K562 (cell line): Measurements from ENCODE around the gene DTNBP1. TPM values are rescaled to one million over a fixed set of nuclear protein-coding genes. Genes with fewer than 3 reads are reported as not detected.
A peak's percentile ranks its signal among the peaks of the same experiment; 100 is the strongest.

ENCODE experiments used
- ATAC-seq: fragments of 200-7000 bp; cut with Tn5 transposase; 3 replicates; pipeline ENCODE4 v1.9.1; 2020; ENCODE audit warnings: moderate library complexity
- BruUV-seq: library from RNA; stranded (reverse); fragments of 400-500 nt; replicated peaks from 2 replicates; lab custom pipeline; 2021; lab: Mats Ljungman, UMichigan
- CTCF ChIA-PET: fragments of 300-600 bp; formaldehyde crosslinking; extraction: SDS; loops from one replicate; lab custom pipeline; 2021; ENCODE audit warnings: low intra/inter-chr PET ratio; lab: Yijun Ruan, JAX
- POLR2A ChIA-PET: fragments of 300-600, 350-650 bp; sonication (Branson Sonifier 250); formaldehyde crosslinking; extraction: SDS; loops from one replicate; lab custom pipeline; 2021; ENCODE audit warnings: antibody characterized with exemption, inconsistent platforms; lab: Yijun Ruan, JAX
- DNase-seq, 4 experiments: peaks; one replicate each; pipeline versions ENCODE4 v3.0.0 to v3.0.0-alpha.2; 2011 to 2018; ENCODE audit warnings: low spot score in 3 of 4, mixed read lengths in 3 of 4; ENCODE audit errors: extremely low read depth in 1 of 4
- FAIRE-seq: peaks from 2 replicates; lab custom pipeline; 2011; peaks lifted over from hg19 to GRCh38; lab: Jason Lieb, UNC
- H2AFZ ChIP-seq: 2 replicates; pipeline ENCODE4 v1.6.0; 2011; ENCODE audit warnings: low read depth, low read length, control low read depth, inconsistent platforms
- H3K27ac ChIP-seq: fragments of 200-600 bp; 3 replicates; pipeline ENCODE4 v1.8.0; 2011; ENCODE audit warnings: low read depth, mild to moderate bottlenecking, control low read depth, inconsistent platforms, low read length, moderate library complexity, mixed read lengths; ENCODE audit errors: extremely low read depth
- H3K27me3 ChIP-seq, 2 experiments: fragments of 300-600 bp in 1 of 2; 2 replicates in 1 of 2; 3 replicates in 1 of 2; pipeline versions ENCODE4 v1.6.0 to v1.8.0; 2011; ENCODE audit warnings: inconsistent platforms in 2 of 2, low read length in 2 of 2, mild to moderate bottlenecking in 1 of 2, mixed read lengths in 1 of 2, moderate library complexity in 1 of 2; ENCODE audit not compliant: control insufficient read depth in 2 of 2, insufficient read depth in 2 of 2
- H3K36me3 ChIP-seq: fragments of 300-600 bp; 3 replicates; pipeline ENCODE4 v1.8.0; 2011; ENCODE audit warnings: mild to moderate bottlenecking, low read length, inconsistent platforms; ENCODE audit not compliant: control insufficient read depth, insufficient read depth
- H3K4me1 ChIP-seq, 2 experiments: fragments of 200-600 bp in 1 of 2; replicated peaks in 1 of 2; 2 replicates in 1 of 2; 3 replicates in 1 of 2; pipeline versions ENCODE4 v1.5.1 to v1.8.0; 2011; ENCODE audit warnings: inconsistent platforms in 2 of 2, low read length in 2 of 2, mild to moderate bottlenecking in 1 of 2, mixed read lengths in 1 of 2, moderate library complexity in 1 of 2; ENCODE audit not compliant: control insufficient read depth in 2 of 2, insufficient read depth in 2 of 2
- H3K4me2 ChIP-seq: 2 replicates; pipeline ENCODE4 v1.6.1; 2011; ENCODE audit warnings: low read length, control low read depth, inconsistent platforms, mixed read lengths; ENCODE audit not compliant: insufficient read depth
- H3K4me3 ChIP-seq: fragments of 200-600 bp; sonication (generic), shearing (Covaris generic); 2 replicates; pipeline ENCODE4 v1.5.1; 2016; ENCODE audit warnings: control low read depth, inconsistent platforms
- H3K79me2 ChIP-seq: fragments of 200-600 bp; 3 replicates; pipeline ENCODE4 v1.8.0; 2011; ENCODE audit warnings: low read length, inconsistent platforms; ENCODE audit not compliant: control insufficient read depth, insufficient read depth
- H3K9ac ChIP-seq, 2 experiments: 2 replicates each; pipeline versions ENCODE4 v1.6.0 to v1.6.1; 2011; ENCODE audit warnings: low read depth in 2 of 2, low read length in 2 of 2, control low read depth in 1 of 2, inconsistent platforms in 1 of 2, mild to moderate bottlenecking in 1 of 2, mixed read lengths in 1 of 2; ENCODE audit not compliant: insufficient read depth in 1 of 2
- H3K9me1 ChIP-seq: one replicate; pipeline ENCODE4 v1.6.0; 2011; ENCODE audit warnings: inconsistent platforms, mild to moderate bottlenecking, low read length, moderate library complexity; ENCODE audit not compliant: control insufficient read depth, insufficient read depth
- H3K9me3 ChIP-seq: replicated peaks from 2 replicates; pipeline ENCODE4 v1.5.1; 2011; ENCODE audit warnings: low read depth, low read length, inconsistent platforms; ENCODE audit not compliant: control insufficient read depth, insufficient read depth
- H4K20me1 ChIP-seq: replicated peaks from 2 replicates; pipeline ENCODE4 v1.6.1; 2011; ENCODE audit warnings: low read length, inconsistent platforms, mixed read lengths; ENCODE audit not compliant: control insufficient read depth, insufficient read depth
- BCOR ChIP-seq: fragments of 450-650 bp; IDR thresholded peaks from 2 replicates; pipeline ENCODE4 v1.6.1; 2016
- CREM ChIP-seq: IDR thresholded peaks from 2 replicates; pipeline ENCODE4 v1.6.1; 2014; ENCODE audit warnings: antibody characterized with exemption, low read depth
- GABPB1 ChIP-seq: sonication (generic); formaldehyde crosslinking; IDR thresholded peaks from 2 replicates; pipeline ENCODE4 v1.8.0; 2022; ENCODE audit warnings: mild to moderate bottlenecking, missing genetic modification reagents
- RNF2 ChIP-seq: sonication (generic); IDR thresholded peaks from 2 replicates; pipeline ENCODE4 v1.6.1; 2016
- SIX5 ChIP-seq, 2 experiments: IDR thresholded peaks; 2 replicates each; pipeline ENCODE4 v1.6.1; 2011; ENCODE audit warnings: low read length in 2 of 2, borderline replicate concordance in 1 of 2, low read depth in 1 of 2, mild to moderate bottlenecking in 1 of 2, moderate library complexity in 1 of 2; ENCODE audit not compliant: insufficient read depth in 1 of 2
- SMAD1 ChIP-seq: fragments of 150-350 bp; IDR thresholded peaks from 2 replicates; pipeline ENCODE4 v1.6.1; 2014; ENCODE audit warnings: low read length, low read depth; ENCODE audit not compliant: partially characterized antibody
- SREBF2 ChIP-seq: sonication (generic); formaldehyde crosslinking; IDR thresholded peaks from 2 replicates; pipeline ENCODE4 v1.4.0; 2020; ENCODE audit warnings: mild to moderate bottlenecking, missing genetic modification reagents
- XRCC5 ChIP-seq: fragments of 200-400 bp; formaldehyde crosslinking; IDR thresholded peaks from 2 replicates; pipeline ENCODE4 v1.6.1; 2017; ENCODE audit warnings: low read depth, mild to moderate bottlenecking, low read length
- YY1 ChIP-seq, 3 experiments: IDR thresholded peaks; 2 replicates each; pipeline ENCODE4 v1.6.1; 2011; ENCODE audit warnings: low read length in 2 of 3, mild to moderate bottlenecking in 2 of 3, moderate library complexity in 2 of 3, borderline replicate concordance in 1 of 3, control low read depth in 1 of 3, low read depth in 1 of 3; ENCODE audit not compliant: insufficient read depth in 3 of 3, insufficient replicate concordance in 2 of 3, control insufficient read depth in 1 of 3, insufficient read length in 1 of 3; ENCODE audit errors: extremely low read depth in 1 of 3
- ZC3H11A ChIP-seq: IDR thresholded peaks from 2 replicates; pipeline ENCODE4 v1.6.1; 2012; ENCODE audit warnings: low read depth, low read length, improper control_type of control experiment
- ZFP36 ChIP-seq: fragments of 150-350 bp; IDR thresholded peaks from 2 replicates; pipeline ENCODE4 v1.6.1; 2018; ENCODE audit warnings: low read length, low read depth; ENCODE audit not compliant: partially characterized antibody
- ZNF280A ChIP-seq: fragments of 450-650 bp; IDR thresholded peaks from 2 replicates; pipeline ENCODE4 v1.6.1; 2018; ENCODE audit warnings: mild to moderate bottlenecking, low read depth; ENCODE audit not compliant: partially characterized antibody
- WGBS: fragments of 100-300 bp; shearing (Covaris generic); methylation state at CpG from one replicate; pipeline ENCODE4 v1.1.6; 2016; ENCODE audit warnings: low coverage, mixed read lengths; ENCODE audit not compliant: insufficient coverage; ENCODE audit errors: missing lambda C conversion rate; 5-methylcytosine and 5-hydroxymethylcytosine counted together
- in situ Hi-C: fragments of 300-500 bp; cut with MboI; formaldehyde crosslinking; loops from 4 replicates; pipeline ENCODE4 v1.15.0; 2018; ENCODE audit warnings: inconsistent platforms, mixed read lengths
- intact Hi-C: fragments of 100-400 bp; cut with micrococcal nuclease; formaldehyde crosslinking; loops from 2 replicates; pipeline ENCODE4 v1.14.2; 2022
- polyA plus RNA-seq, 8 experiments: library from polyadenylated mRNA; depleted of rRNA in 4 of 8; stranded (reverse) in 5 of 8; unstranded in 3 of 8; fragments of >200 nt; fragmentation: Nextera tagmentation in 2 of 8; fragmentation: Illumina TruSeq in 1 of 8; extraction: Ambion mirVana in 2 of 8; extraction: Trizol in 1 of 8; gene quantifications; 2 replicates each; pipeline versions ENCODE4 v1.2.1 to v1.2.3, GENCODE V29; 2011 to 2014; ENCODE audit warnings: inconsistent platforms in 1 of 8, missing spikeins in 1 of 8
- total RNA-seq, 7 experiments: library from RNA; depleted of rRNA in 6 of 7; stranded (reverse); fragments of >200 nt in 6 of 7; fragmentation: Illumina TruSeq in 2 of 7; extraction: Trizol in 2 of 7; gene quantifications; 2 replicates each; pipeline versions ENCODE4 v1.2.1 to v1.2.3, GENCODE V29; 2011 to 2021; ENCODE audit warnings: low replicate concordance in 1 of 7
- TF ChIP-seq, protein P1 (sequence below): fragments of 250-450 bp; sonication (Bioruptor Pico); IDR thresholded peaks from 2 replicates; pipeline ENCODE4 v1.4.0; 2020

DTNBP1 gene
- total and polyA plus RNA-seq, 9 of the 15 experiments (the other 6 are each of a cell fraction or from before 2014, with no cell fraction given): 16.7 to 54.5 (median 21.4) TPM

DNA sequence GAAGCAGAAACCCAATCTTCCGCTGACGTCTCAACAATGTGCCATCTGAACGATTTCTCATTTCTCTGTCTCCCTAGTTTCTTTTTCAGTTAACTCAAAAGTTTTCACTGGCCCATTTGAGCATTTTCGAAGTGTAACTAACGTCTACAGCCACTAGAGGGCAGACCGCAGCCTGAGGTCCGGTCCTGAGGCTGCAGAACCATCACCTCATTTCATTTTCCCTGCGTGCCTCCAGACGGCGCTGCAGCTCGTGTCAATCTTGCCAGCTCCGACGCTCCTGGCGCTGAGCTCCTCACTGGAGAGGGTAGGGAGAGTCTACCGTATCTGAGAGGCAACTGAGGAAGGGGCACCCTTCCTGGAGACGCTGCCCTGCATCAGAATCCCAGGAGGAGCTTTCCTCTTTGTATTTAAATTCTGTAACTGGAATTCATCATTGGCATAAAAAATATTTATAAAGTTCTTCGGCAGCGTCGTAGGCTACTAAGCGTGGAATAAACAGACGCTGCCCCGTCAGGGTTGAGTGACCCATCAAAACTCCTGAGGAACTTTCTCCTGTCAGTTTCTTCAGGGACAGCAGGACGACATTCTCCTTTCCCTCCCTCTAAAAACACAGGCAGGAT is 28.5 kb upstream of the DTNBP1 start:
- in situ Hi-C loops: loop anchor here (10.0 kb wide), 1 partner anchor 493 kb away; no protein-coding TSS in a partner anchor
- Histone ChIP-seq H3K27me3 (no peaks in the 10 kb centered on the region), H2AFZ (peak overlapping the region; percentile 79), H3K9ac (peak overlapping the region in 1 of 2 experiments; percentile 17; a peak in 1 of 4 replicates), H4K20me1 (no peaks in the 10 kb centered on the region), H3K9me3 (no peaks in the 10 kb centered on the region), H3K36me3 (no peaks in the 10 kb centered on the region), H3K4me3 (no peak overlapping the region), H3K9me1 (no peaks in the 10 kb centered on the region), H3K4me1 (peaks cover 0 to 11% of the 10 kb centered on the region in 2 experiments; a peak in 2 of 5 replicates), H3K79me2 (no peaks in the 10 kb centered on the region), H3K27ac (no peak overlapping the region), H3K4me2 (0 out of 2 replicates have a peak overlapping the region, but pooled peaks have one; percentile 10)
- peak; percentile 100 for ATAC-seq
- BruUV-seq: no TSS peak
- peak; percentile 97 for FAIRE-seq
- ChIA-PET CTCF (interaction anchor here (0.5 to 4.4 kb wide), 23 partner anchors 9 to 1866 kb away, joined by 3 to 128 read pairs (median 3); partner anchors contain the start of genes DTNBP1 and MYLIP), POLR2A (interaction anchor here (0.6 to 1.2 kb wide), 9 partner anchors 9 to 619 kb away, joined by 3 to 18 read pairs (median 3); partner anchors contain the start of gene MYLIP)
- 20% methylated on average over 23 of the region's 23 CpGs for WGBS
- DNase-seq: peak; percentile 90 to 95 (median 92)
- intact Hi-C loops: loop anchor here (1.0 to 10.0 kb wide), 8 partner anchors 101 to 583 kb away; no protein-coding TSS in a partner anchor
- TF ChIP-seq SMAD1 (no peak), ZFP36 (peak; percentile 39), ZNF280A (no peak), SREBF2 (CRISPR knock-in tag) (no peak), SIX5 (IDR thresholded peaks at IDR 0.05; ENCODE audit: borderline replicate concordance in 1 of 2, insufficient read depth in 1 of 2, low read depth in 1 of 2, low read length in 2 of 2) (no peak), ZC3H11A (0 out of 2 replicates have a peak, but pooled peaks have one; percentile 75), BCOR (0 out of 2 replicates have a peak, but pooled peaks have one; percentile 10), XRCC5 (peak; percentile 95), YY1 (IDR thresholded peaks at IDR 0.05; ENCODE audit: borderline replicate concordance in 1 of 3, control insufficient read depth in 1 of 3, extremely low read depth in 1 of 3, insufficient read depth in 3 of 3, insufficient read length in 1 of 3, insufficient replicate concordance in 2 of 3, low read depth in 1 of 3, low read length in 2 of 3) (peak in 2 of 3 experiments; percentile 39 to 68), GABPB1 (CRISPR knock-in tag) (peak; percentile 77), RNF2 (0 out of 2 replicates have a peak, but pooled peaks have one; percentile 42), CREM (peak; percentile 80)
- TF ChIP-seq, protein P1, sequence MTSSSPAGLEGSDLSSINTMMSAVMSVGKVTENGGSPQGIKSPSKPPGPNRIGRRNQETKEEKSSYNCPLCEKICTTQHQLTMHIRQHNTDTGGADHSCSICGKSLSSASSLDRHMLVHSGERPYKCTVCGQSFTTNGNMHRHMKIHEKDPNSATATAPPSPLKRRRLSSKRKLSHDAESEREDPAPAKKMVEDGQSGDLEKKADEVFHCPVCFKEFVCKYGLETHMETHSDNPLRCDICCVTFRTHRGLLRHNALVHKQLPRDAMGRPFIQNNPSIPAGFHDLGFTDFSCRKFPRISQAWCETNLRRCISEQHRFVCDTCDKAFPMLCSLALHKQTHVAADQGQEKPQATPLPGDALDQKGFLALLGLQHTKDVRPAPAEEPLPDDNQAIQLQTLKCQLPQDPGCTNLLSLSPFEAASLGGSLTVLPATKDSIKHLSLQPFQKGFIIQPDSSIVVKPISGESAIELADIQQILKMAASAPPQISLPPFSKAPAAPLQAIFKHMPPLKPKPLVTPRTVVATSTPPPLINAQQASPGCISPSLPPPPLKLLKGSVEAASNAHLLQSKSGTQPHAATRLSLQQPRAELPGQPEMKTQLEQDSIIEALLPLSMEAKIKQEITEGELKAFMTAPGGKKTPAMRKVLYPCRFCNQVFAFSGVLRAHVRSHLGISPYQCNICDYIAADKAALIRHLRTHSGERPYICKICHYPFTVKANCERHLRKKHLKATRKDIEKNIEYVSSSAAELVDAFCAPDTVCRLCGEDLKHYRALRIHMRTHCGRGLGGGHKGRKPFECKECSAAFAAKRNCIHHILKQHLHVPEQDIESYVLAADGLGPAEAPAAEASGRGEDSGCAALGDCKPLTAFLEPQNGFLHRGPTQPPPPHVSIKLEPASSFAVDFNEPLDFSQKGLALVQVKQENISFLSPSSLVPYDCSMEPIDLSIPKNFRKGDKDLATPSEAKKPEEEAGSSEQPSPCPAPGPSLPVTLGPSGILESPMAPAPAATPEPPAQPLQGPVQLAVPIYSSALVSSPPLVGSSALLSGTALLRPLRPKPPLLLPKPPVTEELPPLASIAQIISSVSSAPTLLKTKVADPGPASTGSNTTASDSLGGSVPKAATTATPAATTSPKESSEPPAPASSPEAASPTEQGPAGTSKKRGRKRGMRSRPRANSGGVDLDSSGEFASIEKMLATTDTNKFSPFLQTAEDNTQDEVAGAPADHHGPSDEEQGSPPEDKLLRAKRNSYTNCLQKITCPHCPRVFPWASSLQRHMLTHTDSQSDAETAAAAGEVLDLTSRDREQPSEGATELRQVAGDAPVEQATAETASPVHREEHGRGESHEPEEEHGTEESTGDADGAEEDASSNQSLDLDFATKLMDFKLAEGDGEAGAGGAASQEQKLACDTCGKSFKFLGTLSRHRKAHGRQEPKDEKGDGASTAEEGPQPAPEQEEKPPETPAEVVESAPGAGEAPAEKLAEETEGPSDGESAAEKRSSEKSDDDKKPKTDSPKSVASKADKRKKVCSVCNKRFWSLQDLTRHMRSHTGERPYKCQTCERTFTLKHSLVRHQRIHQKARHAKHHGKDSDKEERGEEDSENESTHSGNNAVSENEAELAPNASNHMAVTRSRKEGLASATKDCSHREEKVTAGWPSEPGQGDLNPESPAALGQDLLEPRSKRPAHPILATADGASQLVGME (CRISPR knock-in tag): peak; percentile 99
